ENCODE measurements around the gene FHIT.

Gene FHIT

DNA sequence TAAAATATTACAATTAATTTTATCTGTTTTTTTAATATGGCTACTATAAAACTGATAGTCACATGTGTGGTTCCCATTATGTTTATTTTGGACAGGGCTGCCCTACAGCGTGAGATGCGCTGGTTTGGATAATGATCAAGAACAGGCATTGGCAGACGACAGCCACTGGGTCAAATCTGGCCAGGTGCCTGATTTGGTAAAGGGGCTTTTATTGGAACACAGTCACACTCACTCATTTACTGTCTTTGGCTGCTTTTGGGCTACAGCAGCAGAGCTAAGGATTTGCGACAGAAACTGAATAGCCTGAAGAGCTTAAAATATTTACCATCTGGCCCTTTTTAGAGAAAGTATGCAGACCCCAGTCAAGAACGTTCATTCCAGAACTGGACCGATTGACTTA lies 1477.3 kb downstream of the FHIT start:
- DNase-seq: no peak

DNA sequence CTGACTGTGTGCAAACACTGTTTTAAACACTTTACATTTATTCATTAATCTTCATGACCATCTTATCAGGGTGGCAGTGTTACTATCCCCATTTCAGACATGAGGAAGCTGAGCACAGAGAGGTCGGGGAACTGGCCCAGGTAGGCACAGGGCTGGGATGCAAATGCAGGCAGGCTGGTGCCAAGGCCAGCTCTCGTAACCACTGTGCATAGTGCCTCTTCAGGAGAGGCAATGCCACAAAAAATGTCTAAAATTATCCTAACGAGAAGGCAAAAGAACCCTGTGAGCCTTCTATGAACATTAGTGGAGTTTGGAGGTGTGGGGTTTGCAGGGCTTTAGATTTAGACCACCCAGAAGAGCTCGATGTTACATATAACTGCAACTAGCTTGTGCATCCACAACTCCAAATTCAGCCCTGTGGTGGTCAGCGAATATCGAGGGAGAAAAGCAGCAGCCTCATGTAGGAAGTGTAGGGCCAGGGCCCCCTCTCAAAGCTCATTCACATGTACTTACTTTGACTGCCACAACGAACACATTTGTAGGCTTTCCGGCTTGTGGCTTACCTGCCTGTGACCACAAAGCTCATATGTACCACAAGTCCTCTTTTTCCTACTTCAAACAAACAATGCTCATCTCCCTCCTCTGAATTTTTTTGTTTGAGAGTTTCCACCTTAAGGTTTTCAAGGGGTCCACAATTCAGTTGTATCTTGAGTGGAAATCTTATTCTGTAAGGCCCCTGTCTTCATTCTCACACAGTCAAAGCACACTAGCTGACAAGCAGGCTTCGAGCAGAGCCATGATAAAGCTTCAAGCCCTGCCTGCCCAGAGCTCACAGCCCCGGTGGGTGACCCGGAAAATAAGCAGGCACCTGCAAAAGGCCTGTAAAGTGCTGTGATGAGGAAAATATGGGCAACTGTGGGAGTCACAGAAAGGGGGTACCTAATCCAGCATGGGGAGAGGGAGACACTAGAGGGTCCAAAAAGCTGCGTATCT lies 1478.5 kb downstream of the FHIT start:
- DNase-seq: peak in 4 of 5 donors; percentile 9 to 84 (median 27)

DNA sequence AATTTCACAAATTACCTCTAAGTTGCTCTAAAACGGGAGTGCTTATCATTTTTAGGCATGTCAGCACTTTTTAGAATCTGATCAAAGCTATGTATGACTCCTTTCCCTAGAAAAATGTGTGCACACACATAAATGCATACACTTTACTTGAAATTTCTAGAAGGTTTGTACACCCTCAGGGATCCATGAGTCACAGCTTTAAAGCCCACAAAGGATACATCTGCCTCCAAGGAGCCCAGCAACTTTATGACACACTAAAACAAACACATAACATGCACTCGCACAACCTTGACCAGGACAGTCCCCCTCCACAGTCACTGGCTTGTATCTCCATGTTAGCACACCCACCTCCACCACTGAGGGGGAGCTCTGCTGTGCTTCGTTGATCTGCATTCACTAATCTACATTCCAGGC lies 1479.5 kb downstream of the FHIT start:
- peak in 1 of 5 donors; percentile 13 for DNase-seq

DNA sequence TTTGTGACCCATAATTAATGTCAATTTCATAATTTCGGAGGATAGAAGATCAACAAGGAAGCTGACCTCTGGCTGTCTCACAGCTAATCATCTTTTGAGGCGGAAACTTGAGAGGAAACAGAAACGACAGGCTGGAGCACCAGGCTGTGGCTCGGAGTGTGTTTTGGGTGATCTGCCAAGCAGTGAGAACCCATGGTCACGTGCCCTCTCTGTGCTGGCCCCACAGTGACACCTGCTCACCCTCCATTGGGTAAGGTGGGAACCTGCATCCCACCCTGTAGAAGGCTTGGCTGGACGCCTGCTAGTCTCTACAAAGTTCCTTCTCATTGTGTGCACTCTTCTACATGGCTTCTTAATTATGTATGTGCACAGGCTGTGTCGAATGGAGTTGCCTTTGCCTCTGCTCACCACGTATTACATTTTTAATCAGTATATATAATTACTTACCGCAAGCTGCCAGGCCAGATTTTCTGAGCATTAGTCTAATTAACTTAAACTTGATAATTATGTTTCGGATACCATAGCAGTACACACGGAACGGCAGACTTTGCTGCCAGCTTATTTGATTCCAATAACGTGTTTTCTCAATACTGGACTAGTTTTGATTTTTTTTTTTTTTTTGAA lies 1482.0 kb downstream of the FHIT start:
- DNase-seq: no peak

DNA sequence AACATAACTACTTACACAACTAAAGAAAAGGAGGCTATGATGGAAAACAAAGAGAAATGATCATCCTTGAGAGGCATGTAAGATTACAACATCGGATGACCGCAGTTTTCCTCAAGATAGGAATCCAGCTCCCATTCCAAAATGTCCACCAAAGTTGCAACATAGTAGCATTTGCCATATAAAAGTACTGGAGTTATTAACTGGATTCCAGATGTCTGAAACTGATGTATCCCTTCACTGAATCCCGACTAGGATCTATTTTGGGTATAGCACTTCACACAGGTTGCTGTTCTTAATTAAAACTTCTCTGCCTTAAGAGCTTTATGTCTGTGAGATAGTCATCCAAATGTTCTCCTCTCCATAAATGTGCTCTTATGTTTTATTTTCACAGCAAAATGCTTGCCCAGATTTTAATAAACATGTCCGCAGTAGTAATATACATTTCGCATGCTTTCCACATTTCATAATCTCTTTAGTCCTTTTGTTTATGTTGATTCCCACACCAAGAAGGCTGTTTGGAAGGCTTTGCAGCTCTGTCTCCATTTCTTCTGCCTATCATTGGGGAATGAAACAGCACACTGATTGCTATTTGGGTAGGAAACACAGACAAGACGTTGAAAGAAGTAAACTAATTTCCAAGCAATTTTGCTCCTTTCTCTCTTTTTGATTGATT lies 1484.9 kb downstream of the FHIT start:
- DNase-seq: no peak

DNA sequence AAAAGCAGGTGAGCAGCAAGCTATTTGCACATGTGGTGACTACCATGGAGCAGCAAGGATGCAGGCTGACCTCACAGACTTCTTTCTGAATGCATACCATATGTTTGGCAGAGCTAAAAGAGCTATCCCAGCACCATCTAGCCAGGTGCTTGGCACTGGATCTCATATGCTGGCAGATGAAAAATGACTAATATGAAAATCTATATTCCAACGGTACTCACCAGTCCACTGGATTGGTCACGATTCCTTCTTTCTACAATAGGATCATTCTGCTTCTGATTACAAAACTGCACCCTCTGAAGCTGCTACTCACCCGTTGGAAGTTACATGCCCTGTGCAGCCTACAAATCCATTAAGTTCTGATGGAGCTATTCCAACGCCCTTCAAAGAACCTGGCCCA lies 1487.1 kb downstream of the FHIT start:
- DNase-seq: no peak

DNA sequence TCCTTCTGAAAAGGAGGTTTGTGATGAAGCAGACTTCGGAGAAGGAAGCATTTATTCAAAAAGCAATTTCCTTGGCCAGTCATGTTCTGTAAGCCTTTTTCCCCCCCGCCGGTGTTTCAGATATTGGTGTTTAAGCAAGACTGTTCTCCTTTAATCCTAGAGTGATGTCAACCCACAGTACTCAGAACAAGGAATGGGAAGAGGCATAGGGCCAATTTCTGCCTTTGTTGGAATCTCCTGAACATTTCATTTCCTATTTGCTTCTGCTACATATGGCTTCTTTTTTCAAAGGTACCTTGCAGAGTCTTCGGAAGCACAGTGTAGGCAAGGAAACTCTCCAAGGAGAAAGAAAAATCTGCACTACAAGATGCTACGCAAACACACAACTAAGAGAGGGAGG lies 1488.3 kb downstream of the FHIT start:
- DNase-seq: no peak

DNA sequence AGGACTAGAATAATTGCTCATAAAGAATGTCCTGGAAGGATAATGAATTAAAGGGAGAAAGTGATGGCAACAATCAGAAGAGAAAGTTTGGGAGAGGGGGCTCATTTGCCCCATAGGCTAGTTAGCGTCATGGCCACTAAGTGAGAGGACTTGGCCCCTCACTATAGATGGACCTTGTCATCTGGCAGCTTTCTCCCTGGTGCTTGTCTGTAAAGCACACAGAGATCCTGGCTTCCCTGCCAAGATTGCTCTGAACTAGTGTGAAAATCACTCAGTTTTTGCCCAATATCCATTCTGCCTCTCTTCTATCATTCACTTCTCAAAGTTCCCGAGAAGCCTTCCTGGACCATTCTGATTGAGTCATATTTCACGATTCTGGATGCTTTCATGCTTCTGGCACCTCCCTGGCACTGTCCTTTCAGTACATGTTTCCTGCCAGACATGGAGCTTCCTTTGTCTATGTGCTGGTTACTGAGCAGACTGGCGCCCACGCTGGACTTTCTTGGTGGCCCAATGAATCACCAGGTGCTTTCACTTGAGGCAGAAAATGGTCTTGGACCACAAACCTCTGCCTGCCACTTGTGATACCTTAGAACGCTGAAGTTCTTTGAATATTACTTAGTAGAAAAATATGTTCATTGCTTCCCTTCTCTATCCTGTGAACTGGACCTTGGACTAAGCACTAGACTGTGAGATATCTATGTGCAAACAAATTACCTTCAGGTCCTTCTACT lies 1491.8 kb downstream of the FHIT start:
- no peak for DNase-seq

DNA sequence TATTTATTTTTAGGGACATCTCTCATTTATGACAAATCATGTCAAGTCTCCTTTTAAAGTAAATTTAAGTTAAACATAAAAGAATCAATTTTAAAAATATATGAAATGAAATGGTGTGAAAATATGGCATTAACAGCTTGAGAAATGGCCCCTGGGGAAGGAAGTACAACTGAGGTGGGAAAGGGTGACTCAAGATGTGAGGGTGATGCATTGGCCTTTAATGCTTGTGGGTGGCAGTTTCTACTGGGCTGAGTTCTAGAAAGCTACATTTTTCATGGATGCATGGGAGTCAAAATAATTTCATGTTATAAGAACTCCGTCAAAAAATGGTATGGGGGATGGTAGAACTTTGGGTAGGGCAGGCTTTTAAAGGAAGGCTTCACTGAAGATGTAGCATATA lies 1492.6 kb downstream of the FHIT start:
- DNase-seq: no peak

DNA sequence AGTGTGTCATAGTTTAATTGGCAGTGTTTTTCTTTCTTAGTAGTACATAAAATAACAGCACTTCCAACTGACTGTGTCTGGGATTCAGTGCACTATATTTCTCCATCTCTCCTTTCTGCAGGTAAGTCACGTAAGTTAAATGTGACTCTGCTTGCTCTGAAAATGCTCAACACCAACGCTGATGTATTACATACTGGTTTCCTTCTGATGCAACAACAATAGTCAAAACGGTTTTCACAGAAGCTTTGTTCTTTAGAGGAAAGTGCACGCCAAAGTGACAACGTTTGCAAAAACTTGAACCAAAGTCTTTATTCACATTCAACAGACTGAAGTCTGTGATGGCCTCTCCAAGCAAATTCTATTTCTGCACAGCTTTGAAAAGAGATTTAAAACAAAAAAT lies 1494.3 kb downstream of the FHIT start:
- DNase-seq: peak in 1 of 5 donors; percentile 68

DNA sequence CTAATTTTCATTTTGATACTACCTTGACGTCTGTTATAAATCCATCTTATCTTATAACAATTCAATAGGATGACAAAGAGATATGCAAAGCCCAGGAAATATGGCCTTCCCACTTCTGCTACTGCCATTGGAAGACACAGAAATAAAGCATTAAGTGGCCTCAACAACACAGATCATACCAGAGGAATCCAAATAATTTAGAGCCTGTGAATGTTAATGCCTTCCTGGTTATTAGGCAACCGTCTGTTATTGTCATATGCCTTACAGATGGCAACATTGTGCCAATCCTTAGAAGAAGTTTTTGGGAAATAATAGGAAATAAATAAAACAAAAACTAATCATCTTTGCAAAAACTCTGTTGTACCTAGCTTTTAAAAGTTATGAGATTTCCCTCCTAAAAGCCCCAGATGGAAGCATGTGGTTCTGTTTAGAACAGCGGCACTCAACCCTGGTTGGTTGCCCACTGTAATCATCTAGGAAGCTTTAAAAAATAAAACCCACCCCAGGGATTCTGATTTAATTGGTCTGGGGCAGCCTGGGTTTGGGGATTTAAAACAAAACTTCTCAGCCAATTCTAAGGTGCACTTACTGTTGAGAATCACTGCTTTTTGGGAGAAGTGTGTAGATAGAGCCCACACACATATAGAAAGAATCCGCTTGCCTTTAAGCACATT lies 1496.7 kb downstream of the FHIT start:
- no peak for DNase-seq

DNA sequence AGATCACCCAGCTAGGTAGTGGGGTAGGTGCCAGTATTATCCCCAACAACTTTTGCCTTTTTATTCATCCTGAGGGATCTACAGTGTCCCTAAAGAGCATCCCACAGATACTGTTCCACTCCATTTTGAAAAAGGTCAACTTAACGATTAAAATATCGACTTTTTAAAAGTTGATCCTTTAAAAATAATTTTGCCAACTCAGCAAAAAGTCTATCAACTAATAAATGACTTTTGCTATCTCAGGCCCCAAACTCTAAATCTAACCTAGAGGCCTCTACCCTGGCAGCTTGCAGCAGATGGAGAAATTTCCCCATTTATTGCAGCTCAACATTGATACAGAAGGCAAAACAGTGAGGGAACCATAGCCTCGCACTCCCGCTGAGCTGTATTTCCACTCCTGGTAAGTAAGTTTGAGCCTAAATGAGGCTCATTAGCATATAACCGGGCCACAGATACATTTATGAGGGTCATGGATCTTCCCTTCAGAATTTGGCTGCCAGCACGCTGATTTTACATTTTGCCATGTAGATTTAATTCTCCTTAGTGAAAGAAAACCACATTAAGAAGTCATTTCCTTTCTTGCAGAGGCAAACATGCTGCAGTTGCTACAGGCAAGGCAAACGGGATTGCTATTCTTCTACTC lies 1497.3 kb downstream of the FHIT start:
- DNase-seq: no peak

DNA sequence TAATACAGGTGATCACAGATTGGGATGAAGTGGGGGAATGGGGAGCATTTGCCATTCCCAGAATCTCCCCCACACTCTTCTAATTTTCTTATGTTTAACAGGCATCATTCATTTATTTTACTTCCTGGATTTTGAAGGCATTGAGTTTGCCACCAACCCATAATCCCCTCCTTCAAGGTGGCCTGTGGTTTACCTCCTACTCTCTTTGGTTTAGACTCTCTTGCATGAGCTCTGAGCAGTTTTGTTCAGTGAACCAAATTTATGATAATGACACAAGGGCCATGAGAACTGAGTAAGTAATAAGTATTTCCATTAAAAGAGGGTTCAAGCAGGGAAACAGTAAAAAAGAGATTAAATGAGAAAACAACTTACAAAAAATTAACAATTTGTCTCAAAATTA lies 1498.3 kb downstream of the FHIT start:
- no peak for DNase-seq

DNA sequence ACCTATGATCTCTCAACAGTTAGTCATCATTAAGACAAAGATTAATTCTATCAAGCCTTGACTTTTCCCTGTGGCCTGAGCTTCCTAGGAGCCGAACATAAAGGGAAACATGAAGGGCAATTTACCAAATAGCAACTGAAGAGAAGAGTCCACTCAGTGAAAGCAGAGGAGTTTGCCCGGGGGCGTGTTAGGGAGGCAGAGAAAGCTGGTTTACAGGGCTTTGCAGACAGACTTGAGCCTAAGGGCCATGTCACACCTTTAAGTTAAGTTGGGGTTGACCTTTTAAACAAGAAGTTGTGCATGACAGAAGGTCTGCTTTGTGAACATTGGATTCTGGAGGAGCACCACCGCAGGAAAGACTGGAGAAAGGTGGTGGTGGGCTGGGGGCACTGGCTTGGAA lies 1499.6 kb downstream of the FHIT start:
- no peak for DNase-seq

DNA sequence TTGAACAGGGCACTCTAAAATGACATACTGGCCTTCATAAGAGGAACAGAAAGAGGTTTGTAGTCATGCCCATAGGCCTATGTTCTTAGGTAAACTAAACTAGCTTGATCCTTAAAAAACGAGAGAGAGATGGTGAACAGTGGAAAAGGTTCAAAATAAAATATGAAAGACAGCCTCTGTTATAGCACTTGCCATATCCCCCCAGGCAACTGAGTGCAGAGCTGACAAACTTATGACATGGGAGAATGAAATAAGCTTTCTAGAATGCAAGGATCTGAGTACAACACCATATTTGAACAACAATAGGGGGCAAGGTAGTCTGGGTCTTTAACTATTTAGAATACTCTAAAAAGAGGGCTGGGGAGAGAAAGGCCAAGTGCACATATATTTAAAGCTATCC lies 1500.9 kb downstream of the FHIT start:
- DNase-seq: no peak

DNA sequence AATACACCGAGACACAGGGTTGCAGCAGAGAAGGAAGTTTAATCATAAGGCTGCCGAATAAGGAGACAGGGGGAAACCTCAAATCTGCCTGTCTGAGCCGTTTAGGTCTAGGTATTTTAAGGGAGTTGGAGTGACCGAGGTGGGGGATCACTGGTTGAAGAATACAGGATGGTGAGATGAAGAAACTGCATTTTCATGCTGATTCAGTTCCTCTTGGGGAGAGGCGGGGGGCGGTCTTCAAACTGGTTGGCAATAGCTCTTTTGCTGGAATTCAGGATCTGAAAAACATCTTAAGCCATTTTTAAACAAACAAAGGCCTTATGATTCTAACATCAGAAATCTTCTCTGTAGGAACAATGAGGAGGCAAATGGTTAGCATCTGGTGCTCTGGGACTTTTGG lies 1502.0 kb downstream of the FHIT start:
- DNase-seq: no peak

DNA sequence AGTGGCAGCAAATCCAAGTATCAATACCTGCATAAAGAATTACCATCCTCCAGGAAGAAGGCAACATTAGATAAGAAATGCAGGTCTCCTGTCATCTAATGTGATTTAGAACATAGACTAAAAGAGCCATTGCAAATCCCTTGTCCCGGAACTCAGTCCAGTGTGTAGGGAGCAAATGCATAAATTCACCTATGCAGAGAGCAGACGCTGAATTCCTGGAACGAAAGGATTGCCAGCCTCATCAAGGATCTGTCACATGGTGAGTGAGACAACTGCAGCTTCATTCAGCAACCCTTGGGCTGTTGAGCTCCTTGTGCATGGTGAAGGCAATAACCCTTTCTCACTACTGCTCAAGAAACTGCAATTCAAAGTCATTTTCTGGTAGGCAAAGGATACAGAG lies 1504.7 kb downstream of the FHIT start:
- no peak for DNase-seq

DNA sequence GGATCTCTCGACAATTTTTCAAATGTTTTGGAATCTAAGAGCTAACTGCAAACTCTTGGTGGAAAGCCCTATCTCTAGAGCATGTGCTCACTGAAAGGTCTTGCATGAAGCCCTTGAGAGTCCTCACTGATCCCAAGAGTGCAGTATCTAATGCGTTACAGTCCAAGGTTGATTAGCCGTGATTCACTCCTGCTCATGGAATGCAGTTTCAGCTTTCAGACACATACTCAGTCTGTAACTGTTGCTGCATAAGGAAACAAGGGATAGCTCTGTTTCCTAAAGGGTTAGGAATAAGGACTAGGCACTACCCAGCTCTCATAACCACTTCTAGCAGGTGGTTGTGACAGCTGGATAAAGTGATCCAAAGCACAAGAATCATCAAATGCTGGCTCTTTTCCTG lies 1514.0 kb downstream of the FHIT start:
- DNase-seq: no peak

DNA sequence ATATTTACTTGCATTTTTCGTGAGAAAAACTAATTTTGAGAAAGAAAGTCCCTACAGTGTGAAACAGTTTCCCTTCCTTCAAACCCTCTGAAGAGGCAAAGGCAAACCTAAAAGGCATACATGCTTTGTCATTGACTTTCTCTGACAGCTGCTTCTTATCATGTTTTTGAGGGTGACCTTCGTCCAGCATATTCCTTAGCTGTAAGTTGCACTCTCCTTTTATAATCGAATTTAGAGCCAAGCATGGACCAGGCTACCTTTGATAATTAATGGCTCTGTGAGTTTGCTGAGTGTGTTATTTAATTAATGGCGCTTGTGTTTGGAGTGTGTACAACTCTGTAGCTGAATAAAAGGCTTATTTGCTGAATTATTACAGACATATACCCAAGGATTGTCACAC lies 1517.2 kb downstream of the FHIT start:
- DNase-seq: no peak

DNA sequence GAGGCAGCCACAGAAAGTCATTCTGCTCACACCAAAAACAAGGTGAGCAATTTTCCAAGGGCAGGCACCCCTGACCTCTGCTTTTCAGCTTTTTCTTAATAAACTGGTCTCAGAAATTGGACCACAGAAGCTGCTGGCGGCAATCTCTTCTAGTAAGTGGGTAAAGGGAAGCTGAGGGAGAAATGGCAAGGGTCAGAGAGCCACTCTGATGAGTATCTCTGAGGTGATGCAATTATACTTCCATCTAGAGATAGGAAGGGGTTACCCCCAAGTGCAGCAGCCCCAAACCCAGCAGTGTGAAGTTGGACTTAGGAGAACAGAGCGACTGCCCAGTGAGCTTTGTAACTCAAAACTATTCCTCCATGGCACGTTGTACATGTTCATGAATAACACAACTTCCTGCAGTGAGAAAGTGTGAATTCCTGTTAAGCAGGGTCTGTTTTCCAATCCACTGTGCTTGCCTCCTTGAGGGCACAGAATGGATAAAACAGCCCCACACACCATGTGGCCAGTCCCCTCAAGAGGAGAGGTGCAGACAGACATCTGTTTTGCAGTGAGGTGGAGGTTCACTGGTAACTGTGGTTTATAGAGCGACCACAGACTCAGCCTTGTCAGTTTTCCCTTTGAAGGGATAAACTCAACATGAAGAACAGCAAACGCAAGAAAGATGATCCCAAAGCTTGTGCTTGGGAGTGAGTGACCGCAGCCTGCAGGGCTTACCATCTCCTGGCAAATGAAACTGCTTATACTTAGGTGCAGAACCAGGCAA lies 1518.0 kb downstream of the FHIT start:
- DNase-seq: no peak

DNA sequence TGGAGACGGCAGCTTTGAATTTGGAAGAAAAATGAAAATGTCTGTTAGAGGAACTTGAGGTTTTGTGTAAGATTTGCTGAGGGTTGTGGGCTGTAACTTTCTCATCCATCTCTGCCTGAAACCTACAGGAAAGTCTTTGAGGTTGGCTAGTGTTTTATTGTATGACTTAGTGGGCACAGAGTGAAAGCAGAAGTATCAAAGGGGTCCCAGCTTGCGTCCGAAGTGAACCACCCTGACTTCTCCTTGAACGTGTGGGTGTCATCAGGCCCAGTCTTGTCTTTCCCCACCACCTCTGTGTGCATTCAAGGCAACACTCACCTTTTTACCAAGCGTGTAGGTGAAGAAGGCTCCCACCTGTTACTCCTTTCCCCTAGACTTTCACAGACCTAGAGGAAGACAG lies 1519.3 kb downstream of the FHIT start:
- DNase-seq: no peak

Data from T-helper 1 cell (primary cell).